Measurements from ENCODE around the gene NT5DC2. TPM values are rescaled to one million over a fixed set of nuclear protein-coding genes. Genes with fewer than 3 reads are reported as not detected.

Gene NT5DC2
- total RNA-seq, 2 experiments from 2014 or later, result 53.8 to 61.7 TPM

GRCh38 chr3:52536112-52536368 is 2.4 kb upstream of the NT5DC2 start:
- Mint-ChIP-seq H3K4me3 (peak overlapping the region; percentile 100), H3K9me3 (no peaks in the 10 kb centered on the region), H3K27me3 (no peaks in the 10 kb centered on the region), H3K36me3 (ENCODE audit: low read depth) (peaks cover 29% of the 10 kb centered on the region), H3K27ac (peak overlapping the region; percentile 99), H3K4me1 (ENCODE audit: low read depth) (peaks cover 46% of the 10 kb centered on the region)
- ChIA-PET CTCF (interaction anchor here (0.8 to 1.2 kb wide), 5 partner anchors 64 to 128 kb away, joined by 3 to 4 read pairs (median 3); no protein-coding TSS in a partner anchor), POLR2A (interaction anchor here (1.5 kb wide), 1 partner anchor 235 kb away, joined by 3 read pairs; the partner anchor contains the start of gene NEK4)
- no peak for ATAC-seq
- no peak for DNase-seq
- intact Hi-C loops (cut with micrococcal nuclease), result loop anchor here (10.0 kb wide), 1 partner anchor 149 kb away; the partner anchor contains the start of genes GNL3 and PBRM1
- TF ChIP-seq, protein P1, sequence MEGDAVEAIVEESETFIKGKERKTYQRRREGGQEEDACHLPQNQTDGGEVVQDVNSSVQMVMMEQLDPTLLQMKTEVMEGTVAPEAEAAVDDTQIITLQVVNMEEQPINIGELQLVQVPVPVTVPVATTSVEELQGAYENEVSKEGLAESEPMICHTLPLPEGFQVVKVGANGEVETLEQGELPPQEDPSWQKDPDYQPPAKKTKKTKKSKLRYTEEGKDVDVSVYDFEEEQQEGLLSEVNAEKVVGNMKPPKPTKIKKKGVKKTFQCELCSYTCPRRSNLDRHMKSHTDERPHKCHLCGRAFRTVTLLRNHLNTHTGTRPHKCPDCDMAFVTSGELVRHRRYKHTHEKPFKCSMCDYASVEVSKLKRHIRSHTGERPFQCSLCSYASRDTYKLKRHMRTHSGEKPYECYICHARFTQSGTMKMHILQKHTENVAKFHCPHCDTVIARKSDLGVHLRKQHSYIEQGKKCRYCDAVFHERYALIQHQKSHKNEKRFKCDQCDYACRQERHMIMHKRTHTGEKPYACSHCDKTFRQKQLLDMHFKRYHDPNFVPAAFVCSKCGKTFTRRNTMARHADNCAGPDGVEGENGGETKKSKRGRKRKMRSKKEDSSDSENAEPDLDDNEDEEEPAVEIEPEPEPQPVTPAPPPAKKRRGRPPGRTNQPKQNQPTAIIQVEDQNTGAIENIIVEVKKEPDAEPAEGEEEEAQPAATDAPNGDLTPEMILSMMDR (IDR thresholded peaks at IDR 0.05), result no peak

- H3K4me3 Mint-ChIP-seq, result peak overlapping the region; percentile 100
- H3K36me3 Mint-ChIP-seq (ENCODE audit: low read depth), result peaks cover 24% of the 10 kb centered on the region
- ChIA-PET CTCF (interaction anchor here (0.8 to 1.2 kb wide), 5 partner anchors 63 to 127 kb away, joined by 3 to 4 read pairs (median 3); no protein-coding TSS in a partner anchor), POLR2A (interaction anchor here (1.5 kb wide), 1 partner anchor 235 kb away, joined by 3 read pairs; the partner anchor contains the start of gene NEK4)
- H3K9me3 Mint-ChIP-seq, result no peaks in the 10 kb centered on the region
- TF ChIP-seq, protein P1 (IDR thresholded peaks at IDR 0.05), result no peak
- H3K27ac Mint-ChIP-seq, result no peak overlapping the region
- intact Hi-C loops (cut with micrococcal nuclease), result loop anchor here (10.0 kb wide), 1 partner anchor 149 kb away; the partner anchor contains the start of genes GNL3 and PBRM1
- no peaks in the 10 kb centered on the region for H3K27me3 Mint-ChIP-seq
- peaks cover 42% of the 10 kb centered on the region for H3K4me1 Mint-ChIP-seq (ENCODE audit: low read depth)
- no peak for ATAC-seq
- no peak for DNase-seq
These were observed 1.9 kb upstream of the NT5DC2 start for GRCh38 chr3:52535411-52536111.

GRCh38 chr3:52534281-52535183 is 875 bp upstream of the NT5DC2 start:
- peak overlapping the region; percentile 74 for H3K4me3 Mint-ChIP-seq
- H3K27ac Mint-ChIP-seq, result peak overlapping the region; percentile 75
- TF ChIP-seq, protein P1 (IDR thresholded peaks at IDR 0.05), result no peak
- DNase-seq (no peak), ATAC-seq (no peak)
- no peaks in the 10 kb centered on the region for H3K9me3 Mint-ChIP-seq
- ChIA-PET CTCF (no interaction called here), POLR2A (interaction anchor here (1.5 kb wide), 1 partner anchor 236 kb away, joined by 3 read pairs; the partner anchor contains the start of gene NEK4)
- peaks cover 22% of the 10 kb centered on the region for H3K36me3 Mint-ChIP-seq (ENCODE audit: low read depth)
- H3K27me3 Mint-ChIP-seq, result no peaks in the 10 kb centered on the region
- peaks cover 35% of the 10 kb centered on the region for H3K4me1 Mint-ChIP-seq (ENCODE audit: low read depth)
- intact Hi-C loops (cut with micrococcal nuclease), result loop anchor here (10.0 kb wide), 1 partner anchor 150 kb away; the partner anchor contains the start of genes GNL3 and PBRM1

DNA sequence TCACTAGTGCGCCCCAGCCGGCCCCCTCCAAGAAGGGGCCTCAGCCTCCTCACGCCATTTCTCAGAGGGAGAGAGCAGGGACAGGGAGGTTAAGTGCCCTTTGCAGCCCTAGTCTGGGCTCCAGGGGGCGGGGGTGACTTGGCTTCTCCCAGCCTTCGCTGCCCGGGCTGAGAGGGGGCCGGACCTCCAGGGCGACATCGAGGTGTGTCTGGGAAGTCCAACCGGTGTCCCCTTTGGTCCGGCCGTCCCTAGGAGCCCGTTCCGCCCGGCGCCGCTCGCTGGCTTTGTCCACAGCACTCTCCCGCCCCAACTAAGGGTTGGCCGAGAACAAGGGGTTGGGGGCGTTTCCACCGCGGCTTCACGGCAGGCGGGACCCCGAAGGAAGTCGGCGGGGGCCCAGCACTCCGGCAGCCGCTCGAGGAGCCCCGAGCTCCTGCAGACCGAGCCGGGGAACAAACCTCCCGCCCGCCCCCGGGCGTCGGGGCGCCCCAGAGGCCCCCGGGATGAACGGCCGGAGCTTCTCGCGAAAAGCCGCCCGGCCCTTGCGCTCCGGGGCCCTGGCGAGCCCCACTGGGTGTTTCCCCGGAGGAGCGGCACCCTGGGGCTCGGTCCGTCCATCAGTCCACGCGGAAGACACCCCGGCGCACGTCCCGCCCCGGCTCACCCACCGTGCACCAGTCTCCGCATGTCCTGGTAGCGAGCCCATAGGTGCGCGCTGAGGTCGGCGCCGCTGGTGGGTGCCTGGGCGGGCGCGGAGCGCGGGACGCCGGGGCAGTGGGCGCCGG is 627 bp downstream of the NT5DC2 start:
- ATAC-seq (no peak), DNase-seq (peak; percentile 45)
- TF ChIP-seq, protein P1 (IDR thresholded peaks at IDR 0.05), result no peak
- intact Hi-C loops (cut with micrococcal nuclease), result loop anchor here (10.0 kb wide), 1 partner anchor 152 kb away; the partner anchor contains the start of genes GNL3 and PBRM1
- Mint-ChIP-seq H3K4me3 (peak overlapping the region; percentile 84), H3K27ac (peak overlapping the region; percentile 67), H3K36me3 (ENCODE audit: low read depth) (peaks cover 11% of the 10 kb centered on the region), H3K4me1 (ENCODE audit: low read depth) (peaks cover 24% of the 10 kb centered on the region), H3K27me3 (no peaks in the 10 kb centered on the region), H3K9me3 (no peaks in the 10 kb centered on the region)
- POLR2A ChIA-PET, result interaction anchor here (0.6 to 1.0 kb wide), 4 partner anchors 72 to 154 kb away, joined by 3 to 4 read pairs (median 3); no protein-coding TSS in a partner anchor
- CTCF ChIA-PET, result no interaction called here

Data from activated CD8-positive, alpha-beta T cell treated with anti-CD3 and anti-CD28 coated beads for 36 hours (primary cell).